Measurements from ENCODE around the gene VPS41.

VPS41 gene

DNA sequence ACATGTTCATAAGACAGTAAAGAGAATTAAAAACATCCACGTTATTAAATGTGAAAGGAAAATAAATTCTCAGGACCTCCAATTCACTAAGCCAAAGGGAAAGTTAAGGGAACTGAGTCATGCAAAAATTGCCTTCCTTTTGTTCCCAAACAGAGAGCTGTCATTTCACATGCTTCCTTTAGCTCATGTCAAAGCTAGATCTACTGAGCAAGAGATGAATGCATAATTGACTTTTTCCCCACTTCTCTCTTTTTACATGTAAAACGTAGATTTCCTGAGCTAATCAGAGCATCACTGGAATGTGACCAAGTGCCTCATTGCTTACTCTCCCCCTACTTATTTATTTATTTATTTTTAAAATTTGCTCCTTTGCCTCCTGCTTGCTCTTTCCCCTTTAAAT is 148.8 kb downstream of the VPS41 start:
- H3K4me3 ChIP-seq (IDR thresholded peaks at IDR 0.05; ENCODE audit: insufficient read depth, low read depth, low read length): no peak overlapping the region
- H3K4me2 ChIP-seq: no peak overlapping the region
- no peak overlapping the region for H2AFZ ChIP-seq (ENCODE audit: low read depth)
- no peaks in the 10 kb centered on the region for H3K27me3 ChIP-seq (ENCODE audit: insufficient read depth, low read depth)
- H3K36me3 ChIP-seq (ENCODE audit: insufficient read depth): no peaks in the 10 kb centered on the region
- no peaks in the 10 kb centered on the region for H3K79me2 ChIP-seq (ENCODE audit: insufficient read depth, low read depth)
- H3K9ac ChIP-seq: no peak overlapping the region
- H4K20me1 ChIP-seq (ENCODE audit: insufficient read depth): no peaks in the 10 kb centered on the region
- no peaks in the 10 kb centered on the region for H3K4me1 ChIP-seq (ENCODE audit: low read depth, poor library complexity, severe bottlenecking)
- no peak overlapping the region for H3K27ac ChIP-seq
- TF ChIP-seq, protein P1, sequence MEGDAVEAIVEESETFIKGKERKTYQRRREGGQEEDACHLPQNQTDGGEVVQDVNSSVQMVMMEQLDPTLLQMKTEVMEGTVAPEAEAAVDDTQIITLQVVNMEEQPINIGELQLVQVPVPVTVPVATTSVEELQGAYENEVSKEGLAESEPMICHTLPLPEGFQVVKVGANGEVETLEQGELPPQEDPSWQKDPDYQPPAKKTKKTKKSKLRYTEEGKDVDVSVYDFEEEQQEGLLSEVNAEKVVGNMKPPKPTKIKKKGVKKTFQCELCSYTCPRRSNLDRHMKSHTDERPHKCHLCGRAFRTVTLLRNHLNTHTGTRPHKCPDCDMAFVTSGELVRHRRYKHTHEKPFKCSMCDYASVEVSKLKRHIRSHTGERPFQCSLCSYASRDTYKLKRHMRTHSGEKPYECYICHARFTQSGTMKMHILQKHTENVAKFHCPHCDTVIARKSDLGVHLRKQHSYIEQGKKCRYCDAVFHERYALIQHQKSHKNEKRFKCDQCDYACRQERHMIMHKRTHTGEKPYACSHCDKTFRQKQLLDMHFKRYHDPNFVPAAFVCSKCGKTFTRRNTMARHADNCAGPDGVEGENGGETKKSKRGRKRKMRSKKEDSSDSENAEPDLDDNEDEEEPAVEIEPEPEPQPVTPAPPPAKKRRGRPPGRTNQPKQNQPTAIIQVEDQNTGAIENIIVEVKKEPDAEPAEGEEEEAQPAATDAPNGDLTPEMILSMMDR (conservative IDR thresholded peaks at IDR 0.05; ENCODE audit: low read depth, low read length): no peak

DNA sequence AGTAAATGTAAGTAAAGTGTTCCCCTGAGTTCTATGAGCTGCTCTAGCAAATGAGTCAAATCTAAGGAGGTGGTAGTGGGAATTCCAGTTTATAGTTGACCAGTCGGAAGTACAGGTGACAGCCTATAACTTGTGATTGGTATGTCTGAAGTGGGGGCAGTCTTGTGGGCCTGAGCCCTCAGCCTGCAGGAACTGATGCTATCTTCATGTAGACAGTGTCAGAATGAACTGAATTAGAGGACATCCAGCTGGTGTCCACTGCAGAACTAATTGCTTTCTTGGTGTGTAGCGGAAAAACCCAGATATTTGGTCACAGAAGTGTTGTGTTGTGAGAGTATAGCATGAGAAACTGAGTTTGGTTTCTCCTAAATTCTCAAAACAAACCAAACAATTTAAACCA is 150.0 kb downstream of the VPS41 start:
- Histone ChIP-seq H3K4me1 (ENCODE audit: low read depth, poor library complexity, severe bottlenecking) (no peaks in the 10 kb centered on the region), H2AFZ (ENCODE audit: low read depth) (no peak overlapping the region), H3K79me2 (ENCODE audit: insufficient read depth, low read depth) (no peaks in the 10 kb centered on the region), H3K27ac (no peak overlapping the region), H3K4me2 (no peak overlapping the region), H3K27me3 (ENCODE audit: insufficient read depth, low read depth) (no peaks in the 10 kb centered on the region), H3K36me3 (ENCODE audit: insufficient read depth) (no peaks in the 10 kb centered on the region), H3K4me3 (IDR thresholded peaks at IDR 0.05; ENCODE audit: insufficient read depth, low read depth, low read length) (no peak overlapping the region), H3K9ac (no peak overlapping the region), H4K20me1 (ENCODE audit: insufficient read depth) (no peaks in the 10 kb centered on the region)
- TF ChIP-seq, protein P1 (conservative IDR thresholded peaks at IDR 0.05; ENCODE audit: low read depth, low read length): no peak

DNA sequence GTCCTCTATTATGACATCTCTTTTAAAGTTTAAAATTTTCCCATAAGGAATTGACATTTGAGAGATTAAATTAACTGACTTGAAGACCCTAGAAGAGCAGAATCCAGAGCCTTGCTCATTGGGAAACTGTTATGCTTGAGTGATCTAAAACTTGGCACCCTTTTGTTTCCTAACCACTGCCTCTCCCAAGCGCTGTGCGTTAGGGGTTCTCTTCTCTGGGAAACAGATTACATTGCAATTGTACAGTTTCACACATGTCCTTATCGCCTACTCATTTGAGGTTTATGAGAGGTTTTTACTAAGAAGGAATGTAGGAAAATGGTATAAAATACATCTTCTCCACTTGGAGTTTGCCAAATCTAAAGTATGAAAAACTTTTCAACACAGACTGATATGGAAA is 151.1 kb downstream of the VPS41 start:
- H2AFZ ChIP-seq (ENCODE audit: low read depth): no peak overlapping the region
- no peaks in the 10 kb centered on the region for H3K4me1 ChIP-seq (ENCODE audit: low read depth, poor library complexity, severe bottlenecking)
- H4K20me1 ChIP-seq (ENCODE audit: insufficient read depth): no peaks in the 10 kb centered on the region
- no peak overlapping the region for H3K4me3 ChIP-seq (IDR thresholded peaks at IDR 0.05; ENCODE audit: insufficient read depth, low read depth, low read length)
- no peak overlapping the region for H3K27ac ChIP-seq
- H3K9ac ChIP-seq: no peak overlapping the region
- no peaks in the 10 kb centered on the region for H3K36me3 ChIP-seq (ENCODE audit: insufficient read depth)
- no peaks in the 10 kb centered on the region for H3K79me2 ChIP-seq (ENCODE audit: insufficient read depth, low read depth)
- H3K27me3 ChIP-seq (ENCODE audit: insufficient read depth, low read depth): no peaks in the 10 kb centered on the region
- H3K4me2 ChIP-seq: no peak overlapping the region
- TF ChIP-seq, protein P1 (conservative IDR thresholded peaks at IDR 0.05; ENCODE audit: low read depth, low read length): no peak

DNA sequence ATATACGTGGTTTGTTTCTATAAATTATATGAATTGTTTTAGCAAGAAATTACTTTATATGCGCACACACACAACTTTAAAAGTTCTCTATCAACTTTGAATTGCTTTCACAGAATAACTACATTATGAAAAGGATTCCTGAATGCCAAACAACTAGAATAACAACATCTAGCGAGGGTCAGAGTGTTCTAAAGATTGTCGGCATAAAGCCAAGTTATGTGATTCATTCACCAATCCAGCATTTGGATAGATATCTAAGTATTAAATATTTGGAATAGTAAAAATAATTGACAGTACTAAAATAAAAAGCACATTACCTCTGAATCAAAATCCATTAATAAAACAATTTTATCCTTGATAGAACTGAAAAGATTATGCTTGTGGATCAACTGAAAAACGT is 152.5 kb downstream of the VPS41 start:
- no peak overlapping the region for H3K9ac ChIP-seq
- H3K27ac ChIP-seq: no peak overlapping the region
- H3K4me3 ChIP-seq (IDR thresholded peaks at IDR 0.05; ENCODE audit: insufficient read depth, low read depth, low read length): no peak overlapping the region
- H3K4me1 ChIP-seq (ENCODE audit: low read depth, poor library complexity, severe bottlenecking): no peaks in the 10 kb centered on the region
- H3K79me2 ChIP-seq (ENCODE audit: insufficient read depth, low read depth): no peaks in the 10 kb centered on the region
- H3K36me3 ChIP-seq (ENCODE audit: insufficient read depth): no peaks in the 10 kb centered on the region
- no peaks in the 10 kb centered on the region for H4K20me1 ChIP-seq (ENCODE audit: insufficient read depth)
- H3K27me3 ChIP-seq (ENCODE audit: insufficient read depth, low read depth): no peaks in the 10 kb centered on the region
- TF ChIP-seq, protein P1 (conservative IDR thresholded peaks at IDR 0.05; ENCODE audit: low read depth, low read length): no peak
- H3K4me2 ChIP-seq: no peak overlapping the region
- H2AFZ ChIP-seq (ENCODE audit: low read depth): no peak overlapping the region

DNA sequence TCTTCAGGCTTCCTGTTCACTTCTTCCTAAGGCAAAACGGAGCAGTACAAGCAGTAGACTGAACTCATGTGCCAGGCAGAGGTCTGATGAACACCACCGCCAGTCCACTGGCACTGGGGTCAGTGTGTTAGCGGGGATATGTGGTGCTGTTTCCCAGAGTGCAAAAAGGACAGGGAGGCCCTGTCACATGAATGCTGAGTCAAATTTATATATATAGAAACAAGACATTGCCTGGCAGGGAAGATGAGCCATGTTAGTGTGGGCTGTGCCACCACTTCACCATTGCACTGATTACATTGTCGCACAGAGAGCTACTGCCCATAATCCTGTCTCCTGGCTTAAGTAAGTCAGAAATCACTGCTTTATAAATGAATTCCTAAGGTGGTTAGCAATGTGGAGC is 155.6 kb downstream of the VPS41 start:
- Histone ChIP-seq H3K36me3 (ENCODE audit: insufficient read depth) (no peaks in the 10 kb centered on the region), H3K4me1 (ENCODE audit: low read depth, poor library complexity, severe bottlenecking) (no peaks in the 10 kb centered on the region), H4K20me1 (ENCODE audit: insufficient read depth) (no peaks in the 10 kb centered on the region), H2AFZ (ENCODE audit: low read depth) (no peak overlapping the region), H3K27ac (no peak overlapping the region), H3K27me3 (ENCODE audit: insufficient read depth, low read depth) (no peaks in the 10 kb centered on the region), H3K4me3 (IDR thresholded peaks at IDR 0.05; ENCODE audit: insufficient read depth, low read depth, low read length) (no peak overlapping the region), H3K4me2 (no peak overlapping the region), H3K79me2 (ENCODE audit: insufficient read depth, low read depth) (no peaks in the 10 kb centered on the region), H3K9ac (no peak overlapping the region)
- TF ChIP-seq, protein P1 (conservative IDR thresholded peaks at IDR 0.05; ENCODE audit: low read depth, low read length): no peak
